ENCODE measurements around the gene NBPF11.
"Not testable (repeated sequence)": the region's sequence is repeated elsewhere in the genome, so short reads cannot be mapped to it uniquely, and the experiment has no call there.

- TF ChIP-seq CTCF (IDR thresholded peaks at IDR 0.05 in 4 of 5, conservative IDR thresholded peaks at IDR 0.05 in 1 of 5); POLR2A (IDR thresholded peaks at IDR 0.05): not testable (repeated sequence)
Measured at GRCh38 chr1:148178682-148179081, 26.6 kb upstream of the NBPF11 start.

Measured in gastrocnemius medialis (tissue), 4 donors.